Testis (tissue), 2 donors: ENCODE results near the gene EXOC3.

Experiments
- POLR2A ChIP-seq: fragments of 450-650 bp; IDR thresholded peaks from one replicate; pipeline ENCODE4 v1.6.1; 2017; ENCODE audit warnings: antibody characterized with exemption, mild to moderate bottlenecking, moderate library complexity
- TF ChIP-seq, protein P1 (sequence below), 3 experiments: fragments of 450-650 bp in 2 of 3; fragments of 200-600 bp in 1 of 3; sonication (generic) in 1 of 3; IDR thresholded peaks; one replicate each; pipeline ENCODE4 v1.5.1; 2016 to 2019; ENCODE audit warnings: antibody characterized with exemption in 3 of 3, mild to moderate bottlenecking in 2 of 3, moderate library complexity in 1 of 3

DNA sequence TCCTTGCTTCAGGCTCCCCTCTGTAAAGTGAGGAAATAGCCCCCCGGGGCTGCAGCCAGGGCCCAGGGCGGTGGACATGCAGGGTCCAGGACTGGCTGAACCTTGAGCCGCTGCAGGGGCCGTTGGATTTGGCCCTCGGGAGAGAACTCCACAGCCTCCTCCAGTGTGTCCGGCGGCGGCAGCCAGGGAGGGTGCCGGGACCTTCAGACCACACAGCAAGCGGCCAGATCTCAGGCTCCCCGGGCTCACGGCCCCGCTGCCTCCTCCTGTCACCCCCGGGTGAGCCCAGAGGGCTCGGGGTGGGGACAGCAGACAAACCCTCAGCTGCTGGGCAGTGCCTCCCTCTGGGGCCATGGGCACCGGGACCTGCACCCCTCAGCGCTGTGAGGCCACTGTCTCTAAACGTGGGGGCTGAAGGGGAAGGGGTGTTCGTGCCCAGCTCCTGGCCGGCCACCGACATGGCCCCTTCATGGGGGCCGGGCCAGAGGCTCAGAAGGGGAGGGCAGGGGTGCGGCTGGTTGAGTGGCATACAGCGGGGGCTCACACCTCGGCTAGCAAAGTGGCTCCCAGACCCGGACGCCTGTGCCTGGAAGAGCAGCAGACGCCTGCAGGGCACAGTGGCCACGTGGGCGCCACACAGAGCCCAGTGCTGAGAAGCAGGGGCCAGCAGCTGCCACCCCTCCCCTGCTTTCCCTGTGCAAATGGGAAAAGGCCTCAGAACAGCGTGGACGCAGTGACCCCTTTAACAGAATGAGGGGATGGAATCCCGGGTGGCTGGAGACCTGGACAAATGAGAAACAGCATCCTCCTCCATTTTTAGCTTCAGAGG, 61.6 kb downstream of the EXOC3 start:
- TF ChIP-seq, protein P1, sequence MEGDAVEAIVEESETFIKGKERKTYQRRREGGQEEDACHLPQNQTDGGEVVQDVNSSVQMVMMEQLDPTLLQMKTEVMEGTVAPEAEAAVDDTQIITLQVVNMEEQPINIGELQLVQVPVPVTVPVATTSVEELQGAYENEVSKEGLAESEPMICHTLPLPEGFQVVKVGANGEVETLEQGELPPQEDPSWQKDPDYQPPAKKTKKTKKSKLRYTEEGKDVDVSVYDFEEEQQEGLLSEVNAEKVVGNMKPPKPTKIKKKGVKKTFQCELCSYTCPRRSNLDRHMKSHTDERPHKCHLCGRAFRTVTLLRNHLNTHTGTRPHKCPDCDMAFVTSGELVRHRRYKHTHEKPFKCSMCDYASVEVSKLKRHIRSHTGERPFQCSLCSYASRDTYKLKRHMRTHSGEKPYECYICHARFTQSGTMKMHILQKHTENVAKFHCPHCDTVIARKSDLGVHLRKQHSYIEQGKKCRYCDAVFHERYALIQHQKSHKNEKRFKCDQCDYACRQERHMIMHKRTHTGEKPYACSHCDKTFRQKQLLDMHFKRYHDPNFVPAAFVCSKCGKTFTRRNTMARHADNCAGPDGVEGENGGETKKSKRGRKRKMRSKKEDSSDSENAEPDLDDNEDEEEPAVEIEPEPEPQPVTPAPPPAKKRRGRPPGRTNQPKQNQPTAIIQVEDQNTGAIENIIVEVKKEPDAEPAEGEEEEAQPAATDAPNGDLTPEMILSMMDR (IDR thresholded peaks at IDR 0.05) = no peak
- TF ChIP-seq POLR2A = no peak
